NCI-H128 (cell line): ENCODE measurements around the gene STK32A.
"Not testable (repeated sequence)": the region's sequence is repeated elsewhere in the genome, so short reads cannot be mapped to it uniquely, and the experiment has no call there.

Experiments used
- DNase-seq: peaks from one replicate; lab custom pipeline; 2025; ENCODE audit not compliant: unreplicated experiment; lab: John Stamatoyannopoulos, UW

The STK32A gene

GRCh38 chr5:147341345-147341744 lies 106.5 kb downstream of the STK32A start:
- no peak for DNase-seq

- DNase-seq, result no peak
Observed at GRCh38 chr5:147344861-147345260, 110.0 kb downstream of the STK32A start.

GRCh38 chr5:147346006-147346561 lies 111.3 kb downstream of the STK32A start:
- no peak for DNase-seq

GRCh38 chr5:147348046-147348445 lies 113.2 kb downstream of the STK32A start:
- DNase-seq, result no peak

- no peak for DNase-seq
Observed at GRCh38 chr5:147348451-147348850, 113.6 kb downstream of the STK32A start.

- DNase-seq, result no peak
Observed at GRCh38 chr5:147349241-147349640, 114.4 kb downstream of the STK32A start.

- DNase-seq, result no peak
Observed at GRCh38 chr5:147359101-147359500, 124.3 kb downstream of the STK32A start.

- no peak for DNase-seq
Observed at GRCh38 chr5:147359581-147359980, 124.8 kb downstream of the STK32A start.

- DNase-seq, result no peak
Observed at GRCh38 chr5:147360816-147361215, 126.0 kb downstream of the STK32A start.

- DNase-seq, result no peak
Observed at GRCh38 chr5:147361441-147362175, 126.8 kb downstream of the STK32A start.

- not testable (repeated sequence) for DNase-seq
Observed at GRCh38 chr5:147367381-147367780, 132.6 kb downstream of the STK32A start.

- no peak for DNase-seq
Observed at GRCh38 chr5:147369742-147370374, 135.0 kb downstream of the STK32A start.

GRCh38 chr5:147371290-147371689 lies 136.5 kb downstream of the STK32A start:
- no peak for DNase-seq

GRCh38 chr5:147372191-147372590 lies 137.4 kb downstream of the STK32A start:
- DNase-seq, result no peak

GRCh38 chr5:147373328-147373727 lies 138.5 kb downstream of the STK32A start:
- DNase-seq, result no peak

GRCh38 chr5:147375151-147375550 lies 140.3 kb downstream of the STK32A start:
- no peak for DNase-seq

- DNase-seq, result no peak
Observed at GRCh38 chr5:147377682-147378081, 142.9 kb downstream of the STK32A start.

GRCh38 chr5:147381555-147381954 lies 146.7 kb downstream of the STK32A start:
- no peak for DNase-seq

GRCh38 chr5:147382776-147383175 lies 147.9 kb downstream of the STK32A start:
- DNase-seq, result no peak

GRCh38 chr5:147384346-147385193 lies 149.7 kb downstream of the STK32A start:
- no peak for DNase-seq

GRCh38 chr5:147387109-147387508 lies 152.3 kb downstream of the STK32A start:
- DNase-seq, result no peak
